Measurements from ENCODE around the gene MACROD2. TPM values are rescaled to one million over a fixed set of nuclear protein-coding genes. Genes with fewer than 3 reads are reported as not detected.

MACROD2 gene
- polyA plus RNA-seq, 1 donor from 2014 or later = 23.2 TPM

DNA sequence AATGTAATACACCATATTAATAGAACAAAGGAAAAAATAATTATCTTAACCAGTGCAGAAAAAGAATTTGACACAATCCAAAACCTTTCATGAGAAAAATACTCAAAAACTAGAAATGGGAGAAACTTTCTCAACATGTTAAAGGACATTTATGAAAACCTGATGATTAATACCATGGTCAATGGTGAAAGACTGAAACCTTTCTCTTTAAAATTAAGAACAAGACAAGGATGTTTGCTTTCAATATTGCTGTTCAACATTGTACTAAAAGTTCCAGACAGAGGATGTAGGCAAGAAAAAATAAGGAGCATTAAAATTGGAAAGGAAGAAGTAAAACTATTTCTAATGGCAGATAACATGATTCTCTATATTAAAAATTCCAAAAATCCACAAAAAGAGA lies 1323.4 kb downstream of the MACROD2 start:
- Histone ChIP-seq H3K27me3 (ENCODE audit: insufficient read depth, low read depth, low read length) (no peaks in the 10 kb centered on the region), H3K36me3 (ENCODE audit: insufficient read depth, low read length) (no peaks in the 10 kb centered on the region), H3K9ac (ENCODE audit: low read length) (no peak overlapping the region), H3K27ac (ENCODE audit: low read length) (no peak overlapping the region), H3K79me2 (replicated peaks; ENCODE audit: insufficient read depth, low read length) (no peaks in the 10 kb centered on the region), H3F3A (ENCODE audit: insufficient read depth, low read length, poor library complexity, severe bottlenecking) (no peaks in the 10 kb centered on the region), H3K4me2 (ENCODE audit: low read length) (no peak overlapping the region), H3K4me3 (ENCODE audit: low read length) (no peak overlapping the region), H4K20me1 (ENCODE audit: insufficient read depth) (no peaks in the 10 kb centered on the region), H2AFZ (ENCODE audit: low read depth, low read length) (no peak overlapping the region), H3K9me3 (ENCODE audit: low read length) (no peaks in the 10 kb centered on the region), H3K9me2 (ENCODE audit: insufficient read depth, low read length) (no peaks in the 10 kb centered on the region)
- TF ChIP-seq POLR2AphosphoS5 (IDR thresholded peaks at IDR 0.05) (no peak), TAF1 (IDR thresholded peaks at IDR 0.05; ENCODE audit: low read depth) (no peak)

DNA sequence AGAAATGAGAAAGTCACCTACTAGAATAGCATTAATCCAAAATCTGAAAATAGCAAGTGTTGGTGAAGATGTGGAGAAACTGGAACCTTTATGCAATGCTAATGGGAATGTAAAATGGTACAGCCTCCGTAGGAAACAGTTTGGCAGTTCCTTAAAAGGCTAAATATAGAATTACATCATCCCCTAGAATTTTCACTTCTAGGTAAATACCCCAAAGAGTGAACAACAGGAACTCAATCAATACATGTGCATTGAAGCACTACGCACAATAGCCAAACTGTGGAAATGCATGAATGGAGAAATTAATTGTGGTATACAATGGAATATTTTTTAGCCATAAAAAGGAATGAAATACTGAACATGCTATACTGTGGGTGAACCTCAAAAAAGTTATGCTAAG lies 1324.1 kb downstream of the MACROD2 start:
- H4K20me1 ChIP-seq (ENCODE audit: insufficient read depth) = no peaks in the 10 kb centered on the region
- no peaks in the 10 kb centered on the region for H3K36me3 ChIP-seq (ENCODE audit: insufficient read depth, low read length)
- TF ChIP-seq, protein P1, sequence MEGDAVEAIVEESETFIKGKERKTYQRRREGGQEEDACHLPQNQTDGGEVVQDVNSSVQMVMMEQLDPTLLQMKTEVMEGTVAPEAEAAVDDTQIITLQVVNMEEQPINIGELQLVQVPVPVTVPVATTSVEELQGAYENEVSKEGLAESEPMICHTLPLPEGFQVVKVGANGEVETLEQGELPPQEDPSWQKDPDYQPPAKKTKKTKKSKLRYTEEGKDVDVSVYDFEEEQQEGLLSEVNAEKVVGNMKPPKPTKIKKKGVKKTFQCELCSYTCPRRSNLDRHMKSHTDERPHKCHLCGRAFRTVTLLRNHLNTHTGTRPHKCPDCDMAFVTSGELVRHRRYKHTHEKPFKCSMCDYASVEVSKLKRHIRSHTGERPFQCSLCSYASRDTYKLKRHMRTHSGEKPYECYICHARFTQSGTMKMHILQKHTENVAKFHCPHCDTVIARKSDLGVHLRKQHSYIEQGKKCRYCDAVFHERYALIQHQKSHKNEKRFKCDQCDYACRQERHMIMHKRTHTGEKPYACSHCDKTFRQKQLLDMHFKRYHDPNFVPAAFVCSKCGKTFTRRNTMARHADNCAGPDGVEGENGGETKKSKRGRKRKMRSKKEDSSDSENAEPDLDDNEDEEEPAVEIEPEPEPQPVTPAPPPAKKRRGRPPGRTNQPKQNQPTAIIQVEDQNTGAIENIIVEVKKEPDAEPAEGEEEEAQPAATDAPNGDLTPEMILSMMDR (IDR thresholded peaks at IDR 0.05; ENCODE audit: poor library complexity, severe bottlenecking) = no peak
- TF ChIP-seq SMC3 (conservative IDR thresholded peaks at IDR 0.05; ENCODE audit: poor library complexity) = no peak
- TF ChIP-seq, protein P2, sequence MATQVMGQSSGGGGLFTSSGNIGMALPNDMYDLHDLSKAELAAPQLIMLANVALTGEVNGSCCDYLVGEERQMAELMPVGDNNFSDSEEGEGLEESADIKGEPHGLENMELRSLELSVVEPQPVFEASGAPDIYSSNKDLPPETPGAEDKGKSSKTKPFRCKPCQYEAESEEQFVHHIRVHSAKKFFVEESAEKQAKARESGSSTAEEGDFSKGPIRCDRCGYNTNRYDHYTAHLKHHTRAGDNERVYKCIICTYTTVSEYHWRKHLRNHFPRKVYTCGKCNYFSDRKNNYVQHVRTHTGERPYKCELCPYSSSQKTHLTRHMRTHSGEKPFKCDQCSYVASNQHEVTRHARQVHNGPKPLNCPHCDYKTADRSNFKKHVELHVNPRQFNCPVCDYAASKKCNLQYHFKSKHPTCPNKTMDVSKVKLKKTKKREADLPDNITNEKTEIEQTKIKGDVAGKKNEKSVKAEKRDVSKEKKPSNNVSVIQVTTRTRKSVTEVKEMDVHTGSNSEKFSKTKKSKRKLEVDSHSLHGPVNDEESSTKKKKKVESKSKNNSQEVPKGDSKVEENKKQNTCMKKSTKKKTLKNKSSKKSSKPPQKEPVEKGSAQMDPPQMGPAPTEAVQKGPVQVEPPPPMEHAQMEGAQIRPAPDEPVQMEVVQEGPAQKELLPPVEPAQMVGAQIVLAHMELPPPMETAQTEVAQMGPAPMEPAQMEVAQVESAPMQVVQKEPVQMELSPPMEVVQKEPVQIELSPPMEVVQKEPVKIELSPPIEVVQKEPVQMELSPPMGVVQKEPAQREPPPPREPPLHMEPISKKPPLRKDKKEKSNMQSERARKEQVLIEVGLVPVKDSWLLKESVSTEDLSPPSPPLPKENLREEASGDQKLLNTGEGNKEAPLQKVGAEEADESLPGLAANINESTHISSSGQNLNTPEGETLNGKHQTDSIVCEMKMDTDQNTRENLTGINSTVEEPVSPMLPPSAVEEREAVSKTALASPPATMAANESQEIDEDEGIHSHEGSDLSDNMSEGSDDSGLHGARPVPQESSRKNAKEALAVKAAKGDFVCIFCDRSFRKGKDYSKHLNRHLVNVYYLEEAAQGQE (IDR thresholded peaks at IDR 0.05; ENCODE audit: borderline replicate concordance) = no peak
- TF ChIP-seq POLR2AphosphoS5 (IDR thresholded peaks at IDR 0.05) = no peak
- no peak for TF ChIP-seq EP300 (conservative IDR thresholded peaks at IDR 0.05; ENCODE audit: poor library complexity, severe bottlenecking)
- no peak for TF ChIP-seq EZH2 (IDR thresholded peaks at IDR 0.05; ENCODE audit: borderline replicate concordance, insufficient read depth, low read length, poor library complexity, severe bottlenecking)
- no peak for TF ChIP-seq RAD21 (conservative IDR thresholded peaks at IDR 0.05)
- no peak for TF ChIP-seq TAF1 (IDR thresholded peaks at IDR 0.05; ENCODE audit: low read depth)
- no peak for TF ChIP-seq MXI1 (conservative IDR thresholded peaks at IDR 0.05; ENCODE audit: poor library complexity, severe bottlenecking)
- no peak overlapping the region for H3K4me2 ChIP-seq (ENCODE audit: low read length)
- H3K9me3 ChIP-seq (ENCODE audit: low read length) = no peaks in the 10 kb centered on the region
- H3K27me3 ChIP-seq (ENCODE audit: insufficient read depth, low read depth, low read length) = no peaks in the 10 kb centered on the region
- no peaks in the 10 kb centered on the region for H3K79me2 ChIP-seq (replicated peaks; ENCODE audit: insufficient read depth, low read length)
- H3F3A ChIP-seq (ENCODE audit: insufficient read depth, low read length, poor library complexity, severe bottlenecking) = no peaks in the 10 kb centered on the region
- no peaks in the 10 kb centered on the region for H3K9me2 ChIP-seq (ENCODE audit: insufficient read depth, low read length)
- no peak overlapping the region for H2AFZ ChIP-seq (ENCODE audit: low read depth, low read length)
- H3K9ac ChIP-seq (ENCODE audit: low read length) = no peak overlapping the region
- H3K4me3 ChIP-seq (ENCODE audit: low read length) = no peak overlapping the region
- H3K27ac ChIP-seq (ENCODE audit: low read length) = no peak overlapping the region

DNA sequence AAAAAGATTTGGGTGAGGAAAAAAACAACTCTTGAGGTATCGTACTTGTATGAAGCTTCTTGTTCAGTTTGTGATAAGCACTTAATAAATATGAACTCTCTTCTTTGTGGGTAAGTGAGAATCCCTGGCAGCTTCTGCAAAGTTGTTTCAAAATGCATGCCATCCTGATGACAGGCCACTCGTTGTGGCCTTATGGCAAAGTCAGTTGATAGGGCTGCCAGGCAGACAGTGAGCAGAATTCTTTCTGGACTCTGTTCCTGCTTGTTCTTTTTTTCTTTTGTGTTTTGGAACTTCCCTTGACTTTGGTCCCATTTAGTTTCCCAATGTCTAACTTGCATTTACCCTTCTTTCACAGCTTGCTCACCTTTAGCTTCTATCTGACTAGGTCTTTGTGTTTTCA lies 1325.6 kb downstream of the MACROD2 start:
- no peaks in the 10 kb centered on the region for H3K27me3 ChIP-seq (ENCODE audit: insufficient read depth, low read depth, low read length)
- no peaks in the 10 kb centered on the region for H3F3A ChIP-seq (ENCODE audit: insufficient read depth, low read length, poor library complexity, severe bottlenecking)
- no peak overlapping the region for H3K9ac ChIP-seq (ENCODE audit: low read length)
- no peaks in the 10 kb centered on the region for H3K9me3 ChIP-seq (ENCODE audit: low read length)
- H3K79me2 ChIP-seq (replicated peaks; ENCODE audit: insufficient read depth, low read length) = no peaks in the 10 kb centered on the region
- no peak overlapping the region for H2AFZ ChIP-seq (ENCODE audit: low read depth, low read length)
- no peak for TF ChIP-seq MXI1 (conservative IDR thresholded peaks at IDR 0.05; ENCODE audit: poor library complexity, severe bottlenecking)
- TF ChIP-seq POLR2AphosphoS5 (IDR thresholded peaks at IDR 0.05) = no peak
- TF ChIP-seq, protein P2 (IDR thresholded peaks at IDR 0.05; ENCODE audit: borderline replicate concordance) = no peak
- no peak for TF ChIP-seq RAD21 (conservative IDR thresholded peaks at IDR 0.05)
- no peak for TF ChIP-seq EZH2 (IDR thresholded peaks at IDR 0.05; ENCODE audit: borderline replicate concordance, insufficient read depth, low read length, poor library complexity, severe bottlenecking)
- TF ChIP-seq EP300 (conservative IDR thresholded peaks at IDR 0.05; ENCODE audit: poor library complexity, severe bottlenecking) = no peak
- no peak for TF ChIP-seq SMC3 (conservative IDR thresholded peaks at IDR 0.05; ENCODE audit: poor library complexity)
- no peak for TF ChIP-seq TAF1 (IDR thresholded peaks at IDR 0.05; ENCODE audit: low read depth)
- TF ChIP-seq, protein P1 (IDR thresholded peaks at IDR 0.05; ENCODE audit: poor library complexity, severe bottlenecking) = no peak
- no peak overlapping the region for H3K27ac ChIP-seq (ENCODE audit: low read length)
- no peak overlapping the region for H3K4me2 ChIP-seq (ENCODE audit: low read length)
- H3K4me3 ChIP-seq (ENCODE audit: low read length) = no peak overlapping the region
- H3K36me3 ChIP-seq (ENCODE audit: insufficient read depth, low read length) = no peaks in the 10 kb centered on the region
- H4K20me1 ChIP-seq (ENCODE audit: insufficient read depth) = no peaks in the 10 kb centered on the region
- no peaks in the 10 kb centered on the region for H3K9me2 ChIP-seq (ENCODE audit: insufficient read depth, low read length)
